Measurements from ENCODE around the gene GPR132. TPM values are rescaled to one million over a fixed set of nuclear protein-coding genes. Genes with fewer than 3 reads are reported as not detected.

GPR132 gene
- total and polyA plus RNA-seq, 2 of the 8 experiments (the other 6 are each of a cell fraction or from before 2014, with no cell fraction given) = 0.11 TPM; not detected in 1

DNA sequence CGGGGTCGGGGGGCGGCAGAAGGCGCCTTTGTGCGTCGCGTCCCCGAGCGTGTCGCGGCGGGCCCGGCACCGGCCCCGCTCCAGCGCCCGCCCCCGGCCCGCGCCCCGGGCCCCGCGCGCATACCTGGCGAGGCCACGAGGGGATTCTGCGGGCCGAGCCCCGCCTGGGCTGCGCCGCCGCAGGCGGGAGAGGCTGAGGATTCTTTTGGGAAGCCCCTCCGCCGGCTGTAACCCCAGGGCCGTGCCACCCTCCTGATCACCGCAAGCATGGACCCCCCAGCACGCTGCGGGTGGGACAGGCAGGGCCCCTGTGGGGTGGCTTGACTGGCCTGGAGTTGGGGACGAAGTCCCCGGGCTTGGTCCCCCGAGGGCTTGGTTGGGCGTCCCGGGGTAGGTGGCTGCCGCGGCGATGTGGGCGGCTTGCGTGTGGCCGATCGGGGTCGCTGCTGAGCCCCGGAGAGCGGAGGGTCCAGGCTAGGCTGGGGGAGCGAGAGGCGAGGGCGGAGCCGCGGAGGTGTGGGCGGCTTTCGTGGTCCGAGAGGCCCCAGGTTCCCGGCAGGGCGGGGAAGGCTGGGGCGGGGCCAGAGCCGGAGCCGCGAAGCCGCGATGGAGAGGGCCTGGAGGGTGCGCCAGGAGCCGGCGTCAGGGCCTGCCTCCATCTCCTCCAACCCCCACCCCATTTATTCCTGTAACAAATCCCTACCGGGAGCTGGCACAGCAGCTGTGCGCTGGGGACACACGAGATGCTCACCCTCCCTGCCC is 28.4 kb upstream of the GPR132 start (continued):
- TF ChIP-seq, protein P1, sequence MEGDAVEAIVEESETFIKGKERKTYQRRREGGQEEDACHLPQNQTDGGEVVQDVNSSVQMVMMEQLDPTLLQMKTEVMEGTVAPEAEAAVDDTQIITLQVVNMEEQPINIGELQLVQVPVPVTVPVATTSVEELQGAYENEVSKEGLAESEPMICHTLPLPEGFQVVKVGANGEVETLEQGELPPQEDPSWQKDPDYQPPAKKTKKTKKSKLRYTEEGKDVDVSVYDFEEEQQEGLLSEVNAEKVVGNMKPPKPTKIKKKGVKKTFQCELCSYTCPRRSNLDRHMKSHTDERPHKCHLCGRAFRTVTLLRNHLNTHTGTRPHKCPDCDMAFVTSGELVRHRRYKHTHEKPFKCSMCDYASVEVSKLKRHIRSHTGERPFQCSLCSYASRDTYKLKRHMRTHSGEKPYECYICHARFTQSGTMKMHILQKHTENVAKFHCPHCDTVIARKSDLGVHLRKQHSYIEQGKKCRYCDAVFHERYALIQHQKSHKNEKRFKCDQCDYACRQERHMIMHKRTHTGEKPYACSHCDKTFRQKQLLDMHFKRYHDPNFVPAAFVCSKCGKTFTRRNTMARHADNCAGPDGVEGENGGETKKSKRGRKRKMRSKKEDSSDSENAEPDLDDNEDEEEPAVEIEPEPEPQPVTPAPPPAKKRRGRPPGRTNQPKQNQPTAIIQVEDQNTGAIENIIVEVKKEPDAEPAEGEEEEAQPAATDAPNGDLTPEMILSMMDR (IDR thresholded peaks at IDR 0.05; ENCODE audit: control extremely low read depth in 1 of 3, insufficient read depth in 1 of 3, low read depth in 1 of 3, low read length in 3 of 3) = peak in 2 of 3 experiments; percentile 77 to 80; a peak in 3 of 4 replicates
- peak; percentile 50 for TF ChIP-seq EZH2 (IDR thresholded peaks at IDR 0.05; ENCODE audit: low read depth, low read length, severe bottlenecking)
- TF ChIP-seq SAP30 (IDR thresholded peaks at IDR 0.05; ENCODE audit: insufficient read depth, insufficient replicate concordance, low read length) = no peak
- TF ChIP-seq CBX8 (IDR thresholded peaks at IDR 0.05; ENCODE audit: borderline replicate concordance, low read depth, low read length) = no peak
- TF ChIP-seq, protein P2, sequence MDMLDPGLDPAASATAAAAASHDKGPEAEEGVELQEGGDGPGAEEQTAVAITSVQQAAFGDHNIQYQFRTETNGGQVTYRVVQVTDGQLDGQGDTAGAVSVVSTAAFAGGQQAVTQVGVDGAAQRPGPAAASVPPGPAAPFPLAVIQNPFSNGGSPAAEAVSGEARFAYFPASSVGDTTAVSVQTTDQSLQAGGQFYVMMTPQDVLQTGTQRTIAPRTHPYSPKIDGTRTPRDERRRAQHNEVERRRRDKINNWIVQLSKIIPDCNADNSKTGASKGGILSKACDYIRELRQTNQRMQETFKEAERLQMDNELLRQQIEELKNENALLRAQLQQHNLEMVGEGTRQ (IDR thresholded peaks at IDR 0.05; ENCODE audit: low read length) = peak; percentile 49
- peak; percentile 31; the same call in 1 of the 2 replicates for TF ChIP-seq BACH1 (IDR thresholded peaks at IDR 0.05; ENCODE audit: low read length)
- no peak for TF ChIP-seq RFX5 (IDR thresholded peaks at IDR 0.05; ENCODE audit: borderline replicate concordance, low read depth, low read length)
- TF ChIP-seq RAD21 (IDR thresholded peaks at IDR 0.05 in 1 of 2, conservative IDR thresholded peaks at IDR 0.05 in 1 of 2; ENCODE audit: low read depth in 2 of 2, low read length in 2 of 2) = peak; percentile 59 to 66
- no peak for TF ChIP-seq GTF2F1 (IDR thresholded peaks at IDR 0.05; ENCODE audit: borderline replicate concordance, low read depth, low read length)
- no peak for TF ChIP-seq PHF8 (conservative IDR thresholded peaks at IDR 0.05; ENCODE audit: low read depth, low read length)
- TF ChIP-seq CREB1 (IDR thresholded peaks at IDR 0.05) = no peak

All from H1 (cell line).